PC-3 (cell line): ENCODE results near the gene VDAC2. TPM values are rescaled to one million over a fixed set of nuclear protein-coding genes. Genes with fewer than 3 reads are reported as not detected.
"Not testable (repeated sequence)": the region's sequence is repeated elsewhere in the genome, so short reads cannot be mapped to it uniquely, and the experiment has no call there.

Experiments
- ATAC-seq: fragments of 200-7000 bp; cut with Tn5 transposase; 2 replicates; pipeline ENCODE4 v1.9.1; 2020; ENCODE audit warnings: mild to moderate bottlenecking, moderate library complexity
- BruUV-seq: library from RNA; stranded (reverse); fragments of 400-500 nt; replicated peaks from 2 replicates; lab custom pipeline; 2021; lab: Mats Ljungman, UMichigan
- CTCF ChIA-PET: fragments of 300-600 bp; sonication (Branson Sonifier 250); formaldehyde crosslinking; loops from one replicate; lab custom pipeline; 2022; ENCODE audit warnings: antibody characterized with exemption; lab: Charles Lee
- POLR2A ChIA-PET: fragments of 300-600 bp; sonication (Branson Sonifier 250); formaldehyde crosslinking; loops from one replicate; lab custom pipeline; 2022; ENCODE audit warnings: antibody characterized with exemption; ENCODE audit not compliant: unreplicated experiment; lab: Charles Lee
- DNase-seq: peaks from one replicate; pipeline ENCODE4 v3.0.0-alpha.2; 2015
- H2AFZ ChIP-seq: fragments of 300-600 bp; sonication (generic); 2 replicates; pipeline ENCODE4 v1.6.0; 2016; ENCODE audit warnings: antibody characterized with exemption, low read length
- H3F3A ChIP-seq: fragments of 300-600 bp; sonication (generic); one replicate; pipeline ENCODE4 v1.6.0; 2017; ENCODE audit warnings: antibody characterized with exemption, low read length, control low read depth, mild to moderate bottlenecking; ENCODE audit not compliant: unreplicated experiment
- H3K27ac ChIP-seq: fragments of 300-600 bp; sonication (generic); 2 replicates; pipeline ENCODE4 v1.5.1; 2016; ENCODE audit warnings: mild to moderate bottlenecking, low read length
- H3K27me3 ChIP-seq: fragments of 300-600 bp; sonication (generic); 2 replicates; pipeline ENCODE4 v1.6.1; 2016; ENCODE audit warnings: low read length, mixed read lengths
- H3K36me3 ChIP-seq: fragments of 300-600 bp; sonication (generic); 2 replicates; pipeline ENCODE4 v1.6.1; 2016; ENCODE audit warnings: low read depth, mixed run types, low read length, mixed read lengths
- H3K4me1 ChIP-seq: fragments of 300-600 bp; sonication (generic); 2 replicates; pipeline ENCODE4 v1.5.1; 2016; ENCODE audit warnings: low read length; ENCODE audit not compliant: insufficient read depth
- H3K4me2 ChIP-seq: fragments of 300-600 bp; sonication (generic); 2 replicates; pipeline ENCODE4 v1.6.0; 2016; ENCODE audit warnings: low read length
- H3K4me3 ChIP-seq: fragments of 300-600 bp; sonication (generic); 2 replicates; pipeline ENCODE4 v1.5.1; 2016; ENCODE audit warnings: mild to moderate bottlenecking, low read length, mixed read lengths
- H3K79me2 ChIP-seq: fragments of 300-600 bp; sonication (generic); 2 replicates; pipeline ENCODE4 v1.6.1; 2017; ENCODE audit warnings: low read length, mixed read lengths
- H3K9ac ChIP-seq: fragments of 300-600 bp; sonication (generic); 2 replicates; pipeline ENCODE4 v1.6.0; 2016; ENCODE audit warnings: mild to moderate bottlenecking, low read length
- H3K9me2 ChIP-seq: fragments of 300-600 bp; sonication (generic); replicated peaks from 2 replicates; pipeline ENCODE4 v1.6.1; 2016; ENCODE audit warnings: mixed run types, low read length, mixed read lengths
- H3K9me3 ChIP-seq: fragments of 300-600 bp; sonication (generic); 2 replicates; pipeline ENCODE4 v1.6.1; 2016; ENCODE audit warnings: low read length, mixed read lengths
- H4K20me1 ChIP-seq: fragments of 300-600 bp; sonication (generic); 2 replicates; pipeline ENCODE4 v1.6.1; 2016; ENCODE audit warnings: low read length, mixed read lengths
- EZH2 ChIP-seq: fragments of 300-600 bp; sonication (generic); IDR thresholded peaks from one replicate; pipeline ENCODE4 v1.6.1; 2017; ENCODE audit warnings: antibody characterized with exemption, mild to moderate bottlenecking, low read length; ENCODE audit not compliant: unreplicated experiment
- EZH2phosphoT487 ChIP-seq: fragments of 300-600 bp; sonication (generic); IDR thresholded peaks from 2 replicates; pipeline ENCODE4 v1.6.1; 2018; ENCODE audit warnings: mild to moderate bottlenecking, antibody characterized with exemption, low read length, borderline replicate concordance
- intact Hi-C: fragments of 100-400 bp; cut with micrococcal nuclease; formaldehyde crosslinking; loops from 2 replicates; pipeline ENCODE4 v1.9.0; 2023
- total RNA-seq: library from RNA; depleted of rRNA; stranded (reverse); fragments of >200 nt; gene quantifications from 2 replicates; pipeline ENCODE4 v1.2.3, GENCODE V29; 2014
- TF ChIP-seq, protein P1 (sequence below): fragments of 300-600 bp; sonication (generic); conservative IDR thresholded peaks from 2 replicates; pipeline ENCODE4 v1.5.1; 2017; ENCODE audit warnings: antibody characterized with exemption, low read depth, mild to moderate bottlenecking, low read length

Gene VDAC2
- total RNA-seq, 1 experiment from 2014 or later = 542 TPM

DNA sequence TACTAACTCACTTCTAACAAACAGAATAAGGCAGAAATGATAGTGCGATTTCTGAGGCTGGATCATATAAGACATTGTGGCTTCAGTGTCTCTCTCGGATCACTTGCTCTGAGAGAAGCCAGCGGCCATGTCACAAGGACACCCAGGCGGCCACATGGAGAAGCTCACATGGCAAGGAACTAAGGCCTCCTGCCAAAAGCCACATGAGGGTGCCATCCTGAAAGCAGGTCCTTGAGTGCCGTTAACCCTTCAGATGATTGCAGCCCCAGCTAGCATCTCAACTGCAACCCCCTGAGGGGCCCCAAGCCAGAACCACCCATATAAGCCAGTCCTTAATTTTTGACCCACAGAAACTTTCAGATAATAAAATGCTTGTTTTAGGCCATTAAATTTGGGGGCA is 6.9 kb upstream of the VDAC2 start:
- POLR2A ChIA-PET = interaction anchor here (0.6 to 0.7 kb wide), 2 partner anchors 17 to 152 kb away, joined by 3 to 5 read pairs; no protein-coding TSS in a partner anchor
- no peak overlapping the region for H3K27ac ChIP-seq
- TF ChIP-seq, protein P1, sequence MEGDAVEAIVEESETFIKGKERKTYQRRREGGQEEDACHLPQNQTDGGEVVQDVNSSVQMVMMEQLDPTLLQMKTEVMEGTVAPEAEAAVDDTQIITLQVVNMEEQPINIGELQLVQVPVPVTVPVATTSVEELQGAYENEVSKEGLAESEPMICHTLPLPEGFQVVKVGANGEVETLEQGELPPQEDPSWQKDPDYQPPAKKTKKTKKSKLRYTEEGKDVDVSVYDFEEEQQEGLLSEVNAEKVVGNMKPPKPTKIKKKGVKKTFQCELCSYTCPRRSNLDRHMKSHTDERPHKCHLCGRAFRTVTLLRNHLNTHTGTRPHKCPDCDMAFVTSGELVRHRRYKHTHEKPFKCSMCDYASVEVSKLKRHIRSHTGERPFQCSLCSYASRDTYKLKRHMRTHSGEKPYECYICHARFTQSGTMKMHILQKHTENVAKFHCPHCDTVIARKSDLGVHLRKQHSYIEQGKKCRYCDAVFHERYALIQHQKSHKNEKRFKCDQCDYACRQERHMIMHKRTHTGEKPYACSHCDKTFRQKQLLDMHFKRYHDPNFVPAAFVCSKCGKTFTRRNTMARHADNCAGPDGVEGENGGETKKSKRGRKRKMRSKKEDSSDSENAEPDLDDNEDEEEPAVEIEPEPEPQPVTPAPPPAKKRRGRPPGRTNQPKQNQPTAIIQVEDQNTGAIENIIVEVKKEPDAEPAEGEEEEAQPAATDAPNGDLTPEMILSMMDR = no peak
- no peak for TF ChIP-seq EZH2phosphoT487
- TF ChIP-seq EZH2 = no peak

DNA sequence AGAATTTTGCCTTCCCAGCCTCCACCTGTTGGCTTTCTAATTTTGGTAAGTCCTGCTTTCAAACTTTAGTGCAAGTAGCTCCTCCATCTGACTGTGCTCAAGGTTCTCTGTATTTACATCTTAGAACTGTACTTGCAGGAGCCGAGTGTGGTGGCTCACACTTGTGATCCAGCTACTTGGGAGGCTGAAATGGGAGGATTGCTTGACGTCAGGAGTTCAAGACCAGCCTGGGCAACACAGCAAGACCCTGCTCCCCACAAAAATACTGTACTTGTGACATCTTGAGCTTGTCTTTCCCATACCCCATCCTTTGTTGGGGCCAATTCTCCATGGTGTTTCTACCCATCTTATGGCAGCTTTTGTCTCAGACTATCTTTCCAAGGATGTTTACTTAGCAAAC is 4.7 kb upstream of the VDAC2 start:
- DNase-seq (no peak), ATAC-seq (no peak)
- Histone ChIP-seq H3K27me3 (no peaks in the 10 kb centered on the region), H3K4me2 (no peak overlapping the region), H3K9me3 (no peaks in the 10 kb centered on the region), H4K20me1 (no peaks in the 10 kb centered on the region), H3K9me2 (no peaks in the 10 kb centered on the region), H3K79me2 (peaks cover 5% of the 10 kb centered on the region), H2AFZ (no peak overlapping the region), H3K9ac (no peak overlapping the region), H3K27ac (no peak overlapping the region), H3F3A (no peaks in the 10 kb centered on the region), H3K4me1 (peaks cover 43% of the 10 kb centered on the region), H3K36me3 (no peaks in the 10 kb centered on the region), H3K4me3 (no peak overlapping the region)
- no TSS peak for BruUV-seq
- intact Hi-C loops = no loop called here
- CTCF ChIA-PET = interaction anchor here (0.7 to 1.8 kb wide), 2 partner anchors 18 to 30 kb away, joined by 3 to 5 read pairs; partner anchors contain the start of gene COMTD1
- TF ChIP-seq, protein P1 = no peak
- no peak for TF ChIP-seq EZH2phosphoT487
- no peak for TF ChIP-seq EZH2
- POLR2A ChIA-PET = interaction anchor here (0.6 kb wide), 1 partner anchor 1631 kb away, joined by 5 read pairs; no protein-coding TSS in a partner anchor

More for the DNA sequence above, 6.9 kb upstream of the VDAC2 start:
- intact Hi-C loops = no loop called here
- Histone ChIP-seq H3K9ac (no peak overlapping the region), H3K27me3 (no peaks in the 10 kb centered on the region), H3K9me3 (no peaks in the 10 kb centered on the region), H3K4me2 (no peak overlapping the region), H3K9me2 (no peaks in the 10 kb centered on the region), H3F3A (no peaks in the 10 kb centered on the region), H4K20me1 (no peaks in the 10 kb centered on the region), H3K4me3 (no peak overlapping the region), H3K36me3 (no peaks in the 10 kb centered on the region), H2AFZ (no peak overlapping the region), H3K79me2 (no peaks in the 10 kb centered on the region), H3K4me1 (peaks cover 36% of the 10 kb centered on the region)
- CTCF ChIA-PET = interaction anchor here (0.5 to 1.1 kb wide), 3 partner anchors 8 to 29 kb away, joined by 3 to 11 read pairs (median 5); no protein-coding TSS in a partner anchor
- no TSS peak for BruUV-seq
- no peak for DNase-seq
- no peak for ATAC-seq

DNA sequence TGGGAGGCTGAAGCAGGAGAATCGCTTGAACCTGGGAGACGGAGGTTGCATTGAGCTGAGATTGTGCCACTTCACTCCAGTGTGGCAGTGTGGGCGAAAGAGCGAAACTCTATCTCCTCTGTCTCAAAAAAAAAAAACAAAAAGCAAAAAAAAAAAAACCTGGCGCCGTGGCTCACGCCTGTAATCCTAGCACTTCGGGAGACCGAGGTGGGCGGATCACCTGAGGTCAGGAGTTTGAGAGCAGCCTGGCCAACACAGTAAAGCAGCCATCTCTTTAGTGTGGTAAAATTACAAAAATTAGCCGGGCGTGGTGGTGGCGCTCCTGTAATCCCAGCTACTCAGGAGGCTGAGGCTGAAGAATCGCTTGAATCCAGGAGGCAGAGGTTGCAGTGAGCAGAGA is 4.0 kb upstream of the VDAC2 start:
- H3K4me2 ChIP-seq, intact Hi-C loops, H4K20me1 ChIP-seq, H3F3A ChIP-seq, H3K9me2 ChIP-seq, H3K27ac ChIP-seq, POLR2A ChIA-PET, H3K27me3 ChIP-seq, DNase-seq, H3K9me3 ChIP-seq, H2AFZ ChIP-seq, H3K4me3 ChIP-seq, H3K9ac ChIP-seq, H3K36me3 ChIP-seq, ATAC-seq, BruUV-seq: not testable (repeated sequence)
- peaks cover 12% of the 10 kb centered on the region for H3K79me2 ChIP-seq
- H3K4me1 ChIP-seq = peaks cover 42% of the 10 kb centered on the region
- CTCF ChIA-PET = interaction anchor here (2.0 kb wide), 1 partner anchor 29 kb away, joined by 6 read pairs; the partner anchor contains the start of gene COMTD1
